NCI-H128 (cell line): ENCODE results near the gene EPHA6.

Experiments used
- DNase-seq: peaks from one replicate; lab custom pipeline; 2025; ENCODE audit not compliant: unreplicated experiment; lab: John Stamatoyannopoulos, UW

EPHA6 gene

GRCh38 chr3:97765336-97765735, 950.9 kb downstream of the EPHA6 start:
- no peak for DNase-seq

GRCh38 chr3:97772926-97773325, 958.5 kb downstream of the EPHA6 start:
- no peak for DNase-seq

- no peak for DNase-seq
Observed at GRCh38 chr3:97778152-97778551, 963.8 kb downstream of the EPHA6 start.

- DNase-seq = peak; percentile 10
Observed at GRCh38 chr3:97793420-97794019, 979.1 kb downstream of the EPHA6 start.

GRCh38 chr3:97795951-97796350, 981.6 kb downstream of the EPHA6 start:
- no peak for DNase-seq
